CD4-positive, alpha-beta T cell treated with Interferon alpha-2 for 1 hour (primary cell): ENCODE data around the gene ZBTB7B.

Experiments used
- DNase-seq, 2 donors: peaks; one replicate each; pipeline ENCODE4 v3.0.0-alpha.2; 2020 to 2022

Gene ZBTB7B

DNA sequence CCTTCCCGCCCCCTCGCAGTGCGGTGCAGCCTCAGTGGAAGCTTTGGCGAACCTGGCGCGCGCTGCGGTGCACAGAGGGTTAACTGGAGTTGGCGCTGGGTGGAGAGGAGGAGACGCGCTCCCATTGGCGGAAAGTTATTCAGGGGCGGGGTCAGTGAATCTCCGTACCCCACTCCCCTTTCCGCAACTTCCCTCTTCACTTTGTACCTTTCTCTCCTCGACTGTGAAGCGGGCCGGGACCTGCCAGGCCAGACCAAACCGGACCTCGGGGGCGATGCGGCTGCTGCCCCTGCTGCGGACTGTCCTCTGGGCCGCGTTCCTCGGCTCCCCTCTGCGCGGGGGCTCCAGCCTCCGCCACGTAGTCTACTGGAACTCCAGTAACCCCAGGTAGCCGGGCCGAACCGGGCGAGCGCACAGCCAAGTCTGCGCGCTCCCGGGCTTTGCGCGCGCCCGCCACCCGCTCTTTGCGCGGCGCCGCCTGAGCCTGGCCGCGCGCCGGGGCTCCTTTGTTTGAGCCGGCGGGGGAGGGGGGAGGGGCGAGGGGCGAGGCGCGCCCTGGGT is 61.0 kb downstream of the ZBTB7B start, which contains the start of gene EFNA4:
TSS of gene EFNA4 (plus strand) at position 191 of the 561 bp plus-strand sequence. CDS start at position 275, 84 bp downstream.
- DNase-seq: peak; percentile 85 to 88

DNA sequence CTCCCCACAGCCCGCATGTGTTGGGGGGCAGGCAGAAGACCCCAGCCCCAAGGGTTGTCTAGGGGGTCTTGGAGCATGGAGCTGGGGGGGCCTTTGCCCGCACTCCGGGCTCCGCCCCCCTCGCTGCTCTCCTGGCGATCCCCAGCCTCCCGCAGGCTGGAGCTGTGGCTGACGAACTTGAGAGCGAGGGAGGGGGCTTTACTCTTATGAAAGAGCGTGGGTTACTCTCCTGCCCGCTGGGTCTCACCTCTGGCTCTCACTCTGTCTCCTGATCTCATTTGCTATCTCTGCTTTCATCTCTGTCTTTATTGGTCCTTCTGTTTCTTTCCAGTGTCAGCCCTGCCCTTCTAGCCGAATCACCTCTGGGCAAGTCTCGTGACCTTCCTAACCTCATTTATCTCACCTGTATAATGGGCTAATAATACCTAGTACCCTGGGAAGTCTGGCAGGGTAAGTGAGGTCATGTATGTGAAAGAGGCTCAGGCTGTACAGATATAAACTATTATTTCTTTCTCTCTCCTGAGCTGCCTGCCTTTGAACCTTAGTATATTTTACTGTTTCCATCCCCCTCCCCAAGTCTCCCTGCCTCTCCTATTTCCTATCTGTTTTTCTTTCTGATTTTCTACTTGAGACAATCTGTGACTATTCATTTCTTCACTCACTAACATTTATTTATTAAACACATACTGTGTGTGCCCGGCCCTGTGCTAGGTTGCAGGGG is 61.7 kb downstream of the ZBTB7B start:
- DNase-seq: peak in 1 of 2 donors; percentile 47

- no peak for DNase-seq
Observed at GRCh38 chr1:155064832-155065429, 62.3 kb downstream of the ZBTB7B start.

- no peak for DNase-seq
Observed at GRCh38 chr1:155066777-155067176, 64.2 kb downstream of the ZBTB7B start.
